Endothelial cell (in vitro differentiated cells): Measurements from ENCODE around the gene PTDSS2. TPM values are rescaled to one million over a fixed set of nuclear protein-coding genes. Genes with fewer than 3 reads are reported as not detected.

ENCODE experiments used
- DNase-seq: peaks from one replicate; pipeline ENCODE4 v3.0.0; 2021; ENCODE audit warnings: low spot score
- H3K27ac Mint-ChIP-seq: one replicate; pipeline ENCODE4 v1.8.0; 2021; ENCODE audit warnings: mixed read lengths, inconsistent platforms; ENCODE audit not compliant: unreplicated experiment
- H3K27me3 Mint-ChIP-seq: one replicate; pipeline ENCODE4 v1.8.0; 2021; ENCODE audit warnings: mild to moderate bottlenecking, moderate library complexity, mixed read lengths, inconsistent platforms; ENCODE audit not compliant: unreplicated experiment
- H3K36me3 Mint-ChIP-seq: one replicate; pipeline ENCODE4 v1.8.0; 2021; ENCODE audit warnings: mild to moderate bottlenecking, low read depth, mixed read lengths, inconsistent platforms; ENCODE audit not compliant: unreplicated experiment
- H3K4me1 Mint-ChIP-seq: one replicate; pipeline ENCODE4 v1.8.0; 2021; ENCODE audit warnings: mild to moderate bottlenecking, mixed read lengths, inconsistent platforms; ENCODE audit not compliant: unreplicated experiment
- H3K4me3 Mint-ChIP-seq: one replicate; pipeline ENCODE4 v1.8.0; 2021; ENCODE audit warnings: mild to moderate bottlenecking, mixed read lengths, inconsistent platforms; ENCODE audit not compliant: unreplicated experiment
- H3K9me3 Mint-ChIP-seq: one replicate; pipeline ENCODE4 v1.8.0; 2021; ENCODE audit warnings: mixed read lengths, inconsistent platforms; ENCODE audit not compliant: unreplicated experiment
- CTCF ChIP-seq: fragments of 200-600 bp; sonication (generic); IDR thresholded peaks from one replicate; pipeline ENCODE4 v1.5.0; 2021; ENCODE audit warnings: antibody characterized with exemption; ENCODE audit not compliant: unreplicated experiment
- total RNA-seq: library from RNA; stranded (reverse); fragmentation: NEBNext Ultra II Directional; extraction: Animal tissue kit (Norgen Biotek cat#: 25700); gene quantifications from one replicate; pipeline ENCODE4 v1.2.1, GENCODE V29; 2021; ENCODE audit not compliant: unreplicated experiment

Gene PTDSS2
- total RNA-seq, 1 donor from 2014 or later: 46.4 TPM

- H3K4me3 Mint-ChIP-seq: no peak overlapping the region
- H3K36me3 Mint-ChIP-seq: no peaks in the 10 kb centered on the region
- no peaks in the 10 kb centered on the region for H3K9me3 Mint-ChIP-seq
- no peak for DNase-seq
- TF ChIP-seq CTCF: no peak
- no peak overlapping the region for H3K27ac Mint-ChIP-seq
- H3K27me3 Mint-ChIP-seq: peaks cover 4% of the 10 kb centered on the region
- H3K4me1 Mint-ChIP-seq: no peaks in the 10 kb centered on the region
Observed at GRCh38 chr11:405323-405953, 44.6 kb upstream of the PTDSS2 start.

DNA sequence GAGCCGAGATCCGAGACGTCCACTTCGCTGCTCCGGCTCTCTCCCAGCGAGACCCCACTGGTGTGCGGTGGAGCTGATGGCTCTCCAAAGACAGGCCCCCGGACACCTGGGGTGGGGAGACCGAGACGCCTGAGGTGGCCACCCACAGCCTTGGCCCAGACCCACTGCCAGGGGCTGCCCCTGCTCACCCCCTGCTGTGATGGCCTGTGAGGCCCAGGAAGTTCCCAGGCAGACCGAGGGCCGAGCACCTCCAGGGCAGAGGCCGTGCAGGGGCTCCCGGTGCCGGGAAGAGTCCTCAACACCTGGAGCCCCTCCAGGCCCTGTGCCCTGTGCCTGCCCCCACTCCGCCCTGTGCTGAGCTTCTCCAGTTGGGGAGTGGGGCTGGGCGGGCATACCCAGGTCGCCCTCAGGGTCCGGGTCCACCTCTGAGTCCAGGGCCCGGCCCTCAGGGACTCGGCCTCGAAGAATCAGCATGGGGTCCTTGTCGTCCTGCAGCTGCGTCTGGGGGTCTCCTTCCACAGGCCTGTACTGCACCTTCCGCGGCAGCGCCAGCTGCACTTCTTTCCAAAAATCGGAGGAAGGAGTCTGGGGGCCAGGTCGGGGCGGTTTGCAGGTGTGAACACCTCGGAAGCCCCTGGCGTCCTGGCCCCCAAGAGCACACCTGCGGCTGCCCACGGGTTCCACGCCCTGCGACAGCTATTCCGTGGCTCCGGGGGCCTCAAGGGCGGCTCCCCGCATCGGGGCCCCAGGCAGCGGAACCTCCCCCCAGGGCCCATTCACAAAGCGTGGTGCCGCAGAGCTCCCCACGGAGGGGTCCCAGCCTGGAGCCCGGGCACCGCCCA lies 43.9 kb upstream of the PTDSS2 start:
- DNase-seq: no peak
- H3K9me3 Mint-ChIP-seq: no peaks in the 10 kb centered on the region
- TF ChIP-seq CTCF: no peak
- H3K4me1 Mint-ChIP-seq: no peaks in the 10 kb centered on the region
- H3K27ac Mint-ChIP-seq: no peak overlapping the region
- H3K27me3 Mint-ChIP-seq: peaks cover 4% of the 10 kb centered on the region
- no peak overlapping the region for H3K4me3 Mint-ChIP-seq
- no peaks in the 10 kb centered on the region for H3K36me3 Mint-ChIP-seq

GRCh38 chr11:406796-407650 lies 43.1 kb upstream of the PTDSS2 start:
- Mint-ChIP-seq H3K27me3 (peaks cover 4% of the 10 kb centered on the region), H3K36me3 (no peaks in the 10 kb centered on the region), H3K9me3 (no peaks in the 10 kb centered on the region), H3K27ac (no peak overlapping the region), H3K4me1 (no peaks in the 10 kb centered on the region), H3K4me3 (no peak overlapping the region)
- no peak for TF ChIP-seq CTCF
- peak; percentile 53 for DNase-seq

DNA sequence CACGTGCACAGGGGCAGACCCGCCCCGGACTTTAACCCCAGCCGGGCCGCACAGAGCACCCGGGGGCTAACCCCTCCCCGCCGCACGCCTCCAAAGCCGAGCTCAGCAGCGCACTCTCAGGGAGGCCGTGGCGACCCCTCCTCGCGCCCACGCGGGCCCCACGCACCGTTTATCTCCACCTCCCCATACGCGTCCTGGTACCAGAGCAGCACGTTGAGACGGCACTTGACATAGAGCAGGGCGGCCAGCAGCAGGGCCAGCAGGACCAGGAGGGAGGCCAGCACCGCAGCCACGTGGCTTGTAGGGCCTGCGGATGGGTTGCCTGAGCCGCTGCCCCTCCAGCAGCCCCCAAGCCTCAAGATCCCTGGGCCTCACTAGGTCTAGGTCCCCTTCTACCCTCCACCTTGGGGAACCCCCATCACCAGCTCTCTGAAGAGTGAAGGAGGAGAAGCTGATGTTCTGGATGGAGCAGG lies 42.4 kb upstream of the PTDSS2 start:
- H3K27ac Mint-ChIP-seq: no peak overlapping the region
- H3K9me3 Mint-ChIP-seq: no peaks in the 10 kb centered on the region
- DNase-seq: no peak
- no peak overlapping the region for H3K4me3 Mint-ChIP-seq
- no peak for TF ChIP-seq CTCF
- H3K27me3 Mint-ChIP-seq: peaks cover 4% of the 10 kb centered on the region
- H3K4me1 Mint-ChIP-seq: no peaks in the 10 kb centered on the region
- H3K36me3 Mint-ChIP-seq: no peaks in the 10 kb centered on the region
